Stimulated activated naive CD8-positive, alpha-beta T cell treated with anti-CD3 and anti-CD28 coated beads, Interleukin-15, Interleukin-2, amounts not matched to agents 100 U/mL and 50 U/mL, for 24 hours (primary cell): ENCODE measurements around the gene PIEZO1.

Experiments used
- ATAC-seq: fragments of 150-1000 bp; cut with Tn5 transposase; one replicate; pipeline ENCODE4 v1.10.0; 2021
- DNase-seq: peaks from one replicate; pipeline ENCODE4 v3.0.0; 2021

PIEZO1 gene

DNA sequence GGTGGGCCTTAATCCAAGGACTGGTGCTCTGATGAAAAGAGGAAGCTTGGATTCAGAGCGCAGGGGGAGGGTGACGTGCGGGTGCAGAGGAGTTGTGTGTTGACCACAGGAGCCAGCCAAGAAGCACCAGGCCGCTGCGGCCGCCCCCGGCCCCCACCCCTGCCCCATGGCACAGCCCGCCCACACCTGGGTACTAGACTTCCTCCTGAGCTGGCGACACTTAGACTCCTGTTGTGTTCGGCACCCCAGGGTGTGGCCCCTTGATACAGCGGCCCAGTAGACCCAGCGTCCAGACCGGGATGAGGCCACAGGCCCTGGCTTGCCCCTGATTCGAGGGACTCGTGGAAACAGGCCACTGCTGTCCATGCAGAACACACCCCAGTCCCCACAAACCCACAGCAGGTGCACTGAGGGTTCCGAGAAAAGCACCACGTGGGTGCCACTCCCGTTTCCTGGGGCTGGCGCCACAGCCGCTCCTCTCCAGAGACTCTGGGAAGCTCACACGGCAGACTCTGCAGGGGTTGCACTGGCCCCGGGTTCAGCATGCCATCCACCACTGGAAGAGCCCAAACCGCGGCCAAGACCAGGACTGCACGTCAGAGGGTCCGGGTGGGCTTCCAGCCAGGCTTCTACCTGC lies 93.0 kb downstream of the PIEZO1 start:
- DNase-seq (peak; percentile 40), ATAC-seq (peak; percentile 19)

DNA sequence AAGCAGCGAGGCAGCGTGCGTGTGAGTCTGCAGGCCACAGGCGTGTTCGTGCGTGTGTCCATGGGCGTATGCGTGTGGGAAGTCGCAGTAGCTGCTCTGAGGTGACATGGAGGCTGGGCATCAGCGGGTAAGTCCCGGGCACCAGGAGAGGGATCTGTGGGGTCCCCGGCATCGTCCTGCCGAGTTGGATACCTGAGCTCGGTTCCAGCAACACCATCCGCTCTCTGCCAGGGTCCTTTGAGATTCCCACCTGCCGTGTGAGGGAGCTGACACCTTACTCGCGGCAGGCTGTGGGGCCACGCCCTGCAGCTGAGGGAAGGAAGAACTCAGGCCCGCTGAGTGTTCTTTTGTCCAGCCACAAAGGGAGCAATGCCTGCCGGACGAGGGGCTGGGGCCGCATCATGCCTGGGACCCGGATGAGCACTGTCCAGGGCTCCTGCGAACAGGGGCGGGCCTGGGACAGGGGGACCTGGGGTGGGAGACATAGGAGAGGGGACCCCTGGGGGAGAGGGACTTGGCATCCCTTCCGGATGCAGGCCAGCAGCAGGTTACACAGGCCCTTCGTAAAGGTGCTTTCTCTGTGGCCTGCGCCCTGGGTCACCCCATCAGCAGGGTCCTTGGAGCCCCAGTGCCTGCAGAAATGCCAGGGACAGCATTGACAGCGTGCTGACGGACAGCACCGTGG lies 93.7 kb downstream of the PIEZO1 start:
- no peak for DNase-seq
- no peak for ATAC-seq

DNA sequence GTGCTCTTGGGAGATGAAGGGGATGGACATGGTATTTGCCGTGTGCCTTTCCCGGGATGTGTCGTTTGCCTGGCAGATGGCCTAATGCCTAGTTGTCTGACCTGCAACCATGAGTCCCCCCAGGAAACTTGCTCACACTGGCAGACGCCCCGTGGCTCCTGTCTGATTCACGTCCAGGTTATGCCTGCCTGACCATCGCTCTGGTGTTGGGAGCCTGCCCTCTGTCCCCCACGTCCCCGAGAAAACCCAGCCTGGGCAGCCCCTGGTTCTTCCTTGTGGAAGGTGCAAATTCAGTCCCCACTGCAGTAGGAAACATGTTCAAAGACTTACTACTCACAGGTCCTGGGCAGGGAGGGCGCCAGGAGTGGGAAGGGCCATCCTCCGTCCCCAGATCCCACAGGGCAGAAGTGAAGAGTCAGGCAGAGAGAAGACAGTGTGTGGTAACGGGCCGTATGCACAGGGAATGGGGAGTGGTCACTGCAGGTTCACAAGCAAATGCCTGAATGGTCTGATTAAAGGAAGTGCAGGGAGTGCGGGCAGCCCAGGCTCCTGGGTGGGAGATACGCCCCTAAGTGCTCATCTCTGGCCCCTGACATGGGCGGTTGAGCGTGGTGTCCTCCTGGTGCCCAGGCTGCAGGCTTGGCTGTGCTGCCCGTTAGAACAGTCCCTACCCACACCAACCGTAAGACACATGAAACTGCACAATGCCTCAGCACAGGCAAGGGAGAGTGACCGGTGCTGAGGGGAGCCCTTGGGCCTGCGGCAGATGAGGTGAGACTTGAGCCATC lies 94.5 kb downstream of the PIEZO1 start:
- DNase-seq (no peak), ATAC-seq (no peak)

DNA sequence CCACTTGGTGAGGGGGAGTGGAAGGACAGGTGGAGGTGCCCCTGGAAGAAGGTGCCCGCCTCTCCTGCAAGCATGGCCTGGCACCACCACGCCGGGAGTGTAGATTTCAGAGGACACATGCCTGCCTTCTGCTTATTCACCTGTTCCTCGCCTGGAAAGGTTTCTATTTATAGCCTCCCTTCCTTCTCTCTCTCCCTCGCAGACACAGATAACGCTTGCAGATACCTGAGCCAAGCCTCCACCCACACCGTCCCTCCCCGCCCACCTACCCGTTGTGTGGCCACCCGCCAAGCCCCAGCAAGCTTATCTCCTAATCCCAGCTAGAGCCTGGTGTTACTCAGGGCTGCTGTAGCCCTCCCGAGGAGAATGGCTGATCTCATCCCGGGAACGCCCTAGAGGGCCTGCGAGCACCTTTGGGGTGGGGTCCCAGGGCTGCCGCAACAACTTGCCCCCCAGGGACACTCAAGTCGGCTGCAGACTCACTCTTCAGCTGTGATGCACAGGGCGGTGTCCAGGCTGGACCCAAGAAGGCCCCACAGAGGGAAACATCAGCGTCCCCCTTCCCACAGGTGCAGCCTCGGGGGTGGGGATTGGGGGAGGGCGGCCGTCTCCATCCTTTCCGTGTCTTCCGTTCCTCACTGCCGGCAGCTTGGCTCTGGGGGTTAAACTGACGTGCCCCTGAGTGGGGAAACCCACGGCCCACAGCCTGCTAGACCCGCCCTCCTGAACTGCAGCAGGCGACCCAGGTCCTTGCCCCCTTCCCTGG lies 96.8 kb downstream of the PIEZO1 start:
- no peak for ATAC-seq
- DNase-seq, result no peak

DNA sequence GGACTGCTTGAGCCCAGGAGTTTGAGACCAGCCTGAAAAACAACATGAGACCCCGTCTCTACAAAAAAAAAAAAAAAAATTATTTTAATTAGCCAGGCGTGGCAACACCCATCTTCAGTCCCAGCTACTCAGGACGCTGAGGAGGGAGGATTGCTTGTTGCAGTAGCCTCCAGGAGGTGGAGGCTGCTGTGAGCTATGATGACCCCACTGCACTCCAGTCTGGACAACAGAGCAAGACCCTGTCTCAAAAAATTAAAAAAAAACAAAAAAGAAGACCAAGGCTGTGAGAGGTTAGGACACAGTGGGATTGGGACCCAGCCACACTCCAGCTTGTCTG lies 97.4 kb downstream of the PIEZO1 start:
- ATAC-seq (no peak), DNase-seq (no peak)

DNA sequence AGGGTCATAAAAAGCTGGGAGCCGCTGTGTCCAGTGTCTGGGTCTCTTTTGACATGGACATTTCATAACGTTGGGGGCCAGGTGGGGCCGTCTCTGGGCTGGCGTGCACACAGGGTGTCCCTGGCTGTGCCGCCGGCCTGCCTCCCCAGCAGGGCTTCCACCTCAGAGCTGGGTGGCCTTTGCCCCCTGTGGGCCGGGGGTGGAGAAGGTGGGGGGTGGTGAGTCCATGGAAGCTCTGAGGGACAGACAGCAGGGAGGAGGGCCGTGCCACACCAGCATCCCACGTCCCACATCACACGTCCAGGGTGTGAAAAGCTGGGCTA lies 97.8 kb downstream of the PIEZO1 start:
- ATAC-seq, result no peak
- no peak for DNase-seq

DNA sequence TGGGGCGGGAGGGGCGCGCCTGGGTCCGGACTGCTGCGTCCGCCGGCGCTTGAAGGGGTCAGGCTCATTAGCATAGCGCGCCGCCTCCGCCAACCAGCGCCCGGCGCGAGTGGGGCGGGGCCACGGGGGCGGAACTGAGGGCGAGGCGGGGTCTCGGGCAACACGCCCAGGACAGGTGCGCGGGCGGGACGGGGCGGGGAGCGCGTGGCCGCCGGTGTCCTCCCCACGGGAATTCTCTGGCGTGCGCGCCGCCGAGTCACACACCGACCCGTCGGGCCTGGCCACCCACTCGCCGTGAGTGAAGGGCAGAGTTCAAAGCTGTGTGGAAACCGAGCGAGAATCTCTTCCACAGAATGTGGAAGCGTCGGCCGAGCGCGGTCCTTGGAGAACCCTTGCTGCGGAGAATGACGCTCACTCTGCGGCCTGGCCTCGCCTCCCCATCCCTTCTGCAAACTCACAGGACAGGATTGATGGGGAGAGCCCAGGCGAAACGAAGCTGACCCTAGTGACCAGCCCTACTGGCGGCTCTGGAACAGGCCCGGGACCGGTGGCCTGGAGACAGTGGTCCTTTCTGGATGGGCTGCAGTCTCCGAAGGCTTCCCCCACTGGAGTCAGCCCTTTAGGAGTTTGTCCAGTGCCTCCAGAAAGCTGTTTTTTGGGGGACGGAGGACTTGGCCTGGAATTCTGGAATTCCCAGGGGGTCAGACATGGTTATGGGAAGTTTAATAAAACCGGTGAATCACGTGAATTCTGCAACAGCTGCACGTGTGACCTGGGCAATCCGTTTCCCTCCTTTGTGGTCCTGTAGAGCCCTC lies 98.4 kb downstream of the PIEZO1 start, which contains the start of gene SNAI3:
TSS of gene SNAI3 (minus strand) at position 69 of the 815 bp plus-strand sequence. CDS start 101 bp downstream, outside the sequence.
- ATAC-seq (peak; percentile 80), DNase-seq (peak; percentile 93)

DNA sequence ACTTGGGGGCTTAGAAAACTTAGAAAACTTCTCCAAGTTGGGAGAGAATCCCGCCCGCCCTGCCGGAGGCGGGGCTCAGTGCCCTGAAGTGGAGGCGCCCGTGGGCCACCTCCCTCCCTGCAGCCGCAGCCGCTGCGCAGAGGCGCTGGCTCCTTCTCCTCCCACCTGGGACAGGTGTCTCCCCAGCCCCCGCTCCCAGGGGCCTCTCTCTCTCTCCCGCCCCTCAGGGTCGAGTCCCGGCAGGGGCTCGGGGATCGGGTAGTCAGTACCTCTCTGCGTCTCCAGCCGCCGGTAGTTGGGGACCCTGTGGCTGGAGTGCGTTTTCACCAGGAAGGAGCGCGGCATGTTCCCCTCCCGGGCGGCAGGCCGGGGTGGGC lies 99.0 kb downstream of the PIEZO1 start:
- peak; percentile 48 for DNase-seq
- peak; percentile 5 for ATAC-seq

DNA sequence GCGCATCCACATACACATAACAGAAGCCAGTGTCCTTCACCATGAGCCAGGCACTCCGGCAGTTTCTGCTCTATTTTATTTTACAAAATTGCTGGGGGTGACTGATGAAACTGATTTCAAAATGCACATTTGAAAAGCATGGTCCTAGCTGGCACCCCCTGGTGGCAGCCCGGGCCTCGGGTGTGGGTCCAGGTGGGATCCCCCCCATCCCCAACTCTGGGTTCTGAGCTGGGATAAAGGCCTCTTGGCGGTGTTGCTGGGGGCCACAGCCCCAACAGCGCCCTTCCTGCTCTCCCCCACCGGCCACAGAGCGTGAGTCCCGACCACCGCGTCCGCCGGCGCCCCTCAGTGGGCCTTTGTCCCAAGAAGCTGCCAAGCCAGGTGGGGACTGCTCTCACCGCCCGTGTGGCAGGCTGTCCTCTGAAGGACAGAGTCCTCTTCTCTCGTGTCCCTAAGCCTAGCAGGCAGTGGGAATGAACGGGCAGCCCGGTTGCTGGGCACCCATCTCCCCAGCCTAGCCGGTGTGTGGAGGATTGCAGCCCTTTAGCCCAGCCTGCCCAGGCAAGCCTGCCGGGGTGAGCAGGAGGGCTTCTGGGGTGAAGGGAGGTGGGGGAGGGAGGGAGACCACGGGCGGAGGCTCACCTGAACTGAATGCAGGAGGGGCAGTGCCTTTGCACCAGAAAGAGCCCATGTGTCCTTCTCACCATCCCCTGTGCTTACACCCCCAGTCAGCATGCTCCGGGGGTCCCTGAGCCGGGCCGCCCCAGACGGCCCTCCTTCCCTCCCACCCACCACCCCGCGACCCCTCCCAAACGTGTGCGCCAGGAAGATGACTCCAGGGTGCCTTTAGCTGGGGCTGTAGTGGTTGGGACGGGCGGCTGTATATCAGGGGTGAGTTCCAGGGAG lies 99.6 kb downstream of the PIEZO1 start:
- DNase-seq, result peak; percentile 81
- ATAC-seq, result peak; percentile 34

DNA sequence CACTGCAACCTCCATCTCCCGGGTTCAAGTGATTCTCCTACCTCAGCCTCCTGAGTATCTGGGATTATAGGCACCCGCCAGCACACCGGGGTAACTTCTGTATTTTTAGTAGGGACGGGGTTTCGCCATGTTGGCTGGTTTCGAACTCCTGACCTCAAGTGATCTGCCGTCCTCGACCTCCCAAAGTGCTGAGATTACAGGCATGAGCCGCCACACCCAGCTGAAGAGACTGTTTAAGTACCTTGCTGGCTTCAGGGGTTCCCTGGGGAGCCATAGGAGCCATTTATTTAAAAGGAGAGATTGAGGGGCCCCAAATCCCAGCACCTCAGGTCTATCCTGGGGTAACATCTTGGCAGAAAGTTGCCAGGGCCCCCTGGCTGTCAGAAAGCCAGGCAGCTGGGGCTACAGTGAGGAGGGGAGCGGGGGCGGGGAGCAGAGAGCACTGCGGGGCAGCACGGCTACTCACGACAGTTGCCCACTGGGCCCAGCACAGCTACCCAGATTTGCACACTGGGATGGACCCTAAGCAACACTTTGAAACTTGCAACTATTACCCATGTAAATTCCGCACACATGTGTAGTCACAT lies 100.4 kb downstream of the PIEZO1 start:
- no peak for ATAC-seq
- DNase-seq, result no peak

DNA sequence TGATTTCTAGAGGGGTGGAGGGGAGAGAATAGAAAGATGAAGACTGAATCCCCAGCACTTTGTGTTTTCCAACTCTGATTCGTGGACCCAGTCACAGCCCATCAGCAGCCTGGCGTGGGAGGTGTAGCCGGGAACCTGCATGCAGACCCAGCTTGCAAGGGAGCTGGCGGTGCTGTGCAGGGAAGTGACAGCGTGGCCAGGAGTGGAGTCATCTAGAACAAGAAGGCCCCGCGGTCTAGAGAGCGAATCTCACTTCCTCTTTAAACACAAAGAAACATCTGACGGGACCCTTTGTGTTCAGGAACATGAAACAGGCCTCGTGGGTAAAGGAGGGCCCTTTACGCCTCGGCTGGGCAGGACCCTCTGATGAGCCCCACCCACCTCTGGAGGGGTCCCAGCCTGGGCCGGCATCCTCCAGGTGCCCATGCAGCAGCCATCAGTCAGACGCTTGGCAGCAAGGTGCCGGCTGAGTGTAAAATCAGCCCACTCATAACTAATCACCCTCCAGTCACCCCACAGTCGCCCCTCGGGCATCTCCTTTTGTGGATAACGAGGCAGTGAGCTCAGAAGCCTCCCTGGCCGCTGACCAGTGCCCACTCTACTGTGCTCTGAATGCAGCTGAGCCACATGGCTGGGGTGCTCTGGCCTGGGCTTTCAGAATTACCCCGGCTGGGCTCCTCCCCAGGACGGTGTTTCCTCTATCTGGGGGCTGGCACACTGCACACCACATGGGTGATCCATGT lies 103.1 kb downstream of the PIEZO1 start:
- peak; percentile 76 for DNase-seq
- ATAC-seq, result peak; percentile 63

DNA sequence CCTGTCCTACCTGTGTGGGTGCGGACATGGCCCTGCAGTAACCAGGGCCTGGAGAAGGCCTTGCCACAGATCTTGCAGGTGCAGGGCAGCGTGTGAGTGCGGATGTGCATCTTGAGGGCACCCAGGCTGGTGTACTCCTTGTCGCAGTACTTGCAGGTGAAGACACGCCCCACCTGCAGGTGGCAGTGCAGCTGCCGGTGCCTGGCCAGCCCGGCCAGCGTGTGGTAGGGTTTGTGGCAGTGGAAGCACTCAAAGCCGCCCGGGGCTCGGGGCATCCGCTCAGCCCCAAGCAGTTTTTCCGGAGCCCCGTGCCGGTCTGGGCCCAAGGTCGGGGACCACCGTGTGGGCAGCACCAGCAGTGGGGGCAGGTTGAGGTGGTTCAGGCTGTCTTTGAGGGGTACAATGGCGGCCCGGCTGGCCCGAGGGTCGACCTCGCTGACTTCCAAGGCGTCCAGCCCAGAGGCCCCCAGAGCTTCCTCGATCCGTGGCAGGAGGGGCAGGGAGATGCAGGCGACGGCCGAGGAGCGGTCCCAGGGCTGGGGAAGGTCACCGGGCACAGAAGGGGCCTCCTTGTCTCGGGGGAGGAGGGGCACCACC lies 103.8 kb downstream of the PIEZO1 start:
- DNase-seq (peak; percentile 66), ATAC-seq (no peak)

DNA sequence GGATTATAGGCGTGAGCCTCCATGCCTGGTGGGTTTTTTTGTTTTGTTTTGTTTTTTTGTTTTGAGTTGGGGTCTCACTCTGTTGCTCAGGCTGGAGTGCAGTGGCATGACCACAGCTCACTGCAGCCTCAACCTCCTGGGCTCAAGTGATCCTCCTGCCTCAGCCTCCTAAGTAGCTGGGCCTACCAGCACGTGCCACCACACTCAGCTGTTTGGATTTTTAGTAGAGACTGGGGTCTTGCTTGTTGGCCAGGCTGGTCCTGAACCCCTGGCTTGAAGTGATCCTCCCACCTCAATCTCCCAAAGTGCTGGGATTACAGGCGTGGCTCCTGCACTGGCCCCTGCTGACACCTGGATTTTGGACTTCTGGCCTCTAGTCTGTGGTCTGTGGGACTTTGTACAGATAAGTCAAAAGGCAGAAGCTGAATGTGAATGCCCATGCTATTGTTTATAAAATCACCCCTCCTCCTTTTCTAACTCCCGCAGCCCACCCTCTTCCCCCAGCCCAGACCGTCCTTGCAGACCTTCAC lies 104.4 kb downstream of the PIEZO1 start:
- DNase-seq (no peak), ATAC-seq (no peak)

DNA sequence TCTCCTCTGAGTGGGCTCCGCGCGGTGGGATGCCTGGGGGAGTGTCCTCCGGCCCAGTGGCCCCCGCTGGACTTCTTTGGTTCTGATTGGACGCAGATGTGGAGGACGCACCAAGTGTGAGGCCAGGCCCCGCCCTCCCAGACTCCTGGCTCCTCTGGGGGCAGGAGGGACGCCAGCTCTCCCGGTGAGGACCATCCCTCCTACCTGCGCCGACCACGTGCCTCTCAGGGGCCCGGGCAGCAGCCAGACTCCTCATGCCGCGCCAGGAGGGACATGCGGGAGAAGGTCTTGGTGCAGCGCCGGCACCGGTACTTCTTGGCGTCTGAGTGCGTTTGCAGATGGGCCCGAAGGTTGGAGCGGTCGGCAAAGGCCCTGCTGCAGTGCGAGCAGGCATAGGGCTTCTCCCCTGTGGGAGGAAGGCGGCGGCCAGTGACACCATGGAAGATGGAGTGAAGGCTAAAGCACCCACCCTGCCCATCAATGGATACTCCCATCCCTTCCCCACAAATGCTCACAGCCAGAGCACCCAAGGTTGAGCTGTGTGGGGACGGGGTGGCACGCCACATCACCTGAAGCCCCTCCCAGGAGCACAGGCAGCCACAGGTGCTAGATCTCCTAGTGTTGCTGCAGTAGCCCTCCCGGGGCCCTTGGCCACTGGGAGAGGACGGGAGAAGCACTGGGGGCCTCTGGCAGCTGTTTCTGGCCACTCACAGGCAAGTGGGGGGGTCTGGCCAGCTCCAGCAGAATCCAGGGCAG lies 106.6 kb downstream of the PIEZO1 start:
- no peak for DNase-seq
- no peak for ATAC-seq

DNA sequence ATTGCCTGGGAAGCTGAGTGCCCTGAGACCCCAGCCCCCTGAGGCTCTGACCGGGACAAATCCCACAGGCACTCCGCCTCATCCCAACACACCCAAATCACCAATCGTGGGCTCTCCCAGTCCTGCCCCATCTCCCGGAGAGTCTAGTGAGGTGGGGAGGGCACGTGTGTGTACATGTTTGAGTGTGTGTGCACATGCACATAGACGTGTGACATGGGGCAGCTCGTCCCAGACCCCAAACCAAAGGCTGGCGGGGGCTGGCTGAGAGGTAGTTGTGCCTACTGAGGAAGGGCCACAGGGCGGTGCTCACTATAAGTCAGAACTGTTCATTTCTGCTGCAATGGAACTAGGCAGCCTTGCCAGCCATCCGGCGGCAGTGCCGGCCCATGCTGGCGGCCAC lies 107.3 kb downstream of the PIEZO1 start:
- DNase-seq (no peak), ATAC-seq (no peak)

DNA sequence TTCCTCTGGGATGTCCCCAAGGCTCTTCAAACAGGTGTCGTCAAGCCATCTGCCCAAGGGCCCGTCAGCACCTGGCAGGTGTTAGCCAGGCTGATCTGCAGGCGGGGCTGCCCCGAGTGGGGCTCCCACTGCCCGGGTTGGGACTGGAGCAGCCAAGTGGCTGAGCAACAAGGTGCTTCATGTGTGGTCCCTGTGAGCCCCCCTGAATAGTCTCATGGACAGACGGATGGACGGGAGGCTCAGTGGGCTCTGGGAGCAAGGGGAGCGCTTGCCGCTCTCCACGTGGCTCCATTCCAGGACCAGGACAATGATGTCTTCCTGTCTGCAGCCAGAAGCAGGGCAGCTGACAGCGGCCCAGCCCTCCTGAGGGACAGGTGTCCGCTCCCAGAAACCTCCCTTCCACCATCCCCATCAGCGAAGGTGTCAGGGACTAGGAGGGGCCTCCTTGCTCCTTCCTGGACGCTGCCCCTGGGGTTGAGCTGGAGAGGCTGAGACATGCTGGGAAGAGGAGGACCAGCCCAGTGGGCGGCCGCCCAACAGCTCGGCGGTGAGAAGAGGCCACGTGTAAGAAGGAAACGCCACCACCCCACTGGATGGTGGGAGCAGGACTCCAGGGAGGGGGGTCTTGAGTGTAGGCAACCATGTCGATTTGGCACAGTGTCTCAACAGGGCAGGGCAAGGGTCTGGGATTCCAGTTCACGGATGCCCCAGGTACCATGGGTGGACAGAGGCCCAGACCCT lies 108.3 kb downstream of the PIEZO1 start:
- no peak for ATAC-seq
- no peak for DNase-seq

DNA sequence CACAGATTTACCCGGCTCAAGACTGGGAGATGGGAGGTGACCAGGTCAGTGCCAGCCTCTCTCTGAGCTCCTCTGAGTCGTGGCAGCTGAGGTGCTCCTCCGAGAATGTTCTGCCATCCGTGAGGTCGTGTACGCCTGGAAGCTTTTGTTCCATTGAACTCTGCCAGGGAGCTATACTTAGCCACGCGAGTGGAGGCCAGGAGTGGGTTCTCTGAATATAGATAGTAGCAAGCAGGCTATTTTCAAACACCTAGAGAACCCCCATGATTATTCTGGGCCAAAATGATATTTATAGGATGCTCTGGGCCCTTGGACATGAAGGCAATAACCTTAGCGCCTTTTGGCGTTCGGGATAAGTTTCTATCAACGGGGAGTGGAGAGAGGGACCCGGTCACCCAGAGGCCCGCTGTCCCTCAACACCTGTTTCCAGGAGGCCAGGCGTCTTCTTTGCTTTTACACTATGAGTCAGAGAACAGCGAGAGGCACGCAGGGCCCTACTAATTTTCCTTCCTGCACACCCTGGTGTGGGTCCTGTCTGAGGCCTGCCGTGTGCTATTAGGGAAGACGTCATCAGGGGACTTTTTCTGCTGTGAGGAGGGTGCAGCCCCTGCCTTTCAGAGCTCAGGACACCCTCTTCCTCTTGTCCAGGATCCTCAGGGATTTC lies 111.2 kb downstream of the PIEZO1 start:
- no peak for ATAC-seq
- DNase-seq, result no peak
